Stimulated activated CD4-positive, alpha-beta T cell treated with anti-CD3 and anti-CD28 coated beads, Interleukin-15, amount 100 ng/mL, for 1 hour (primary cell): ENCODE measurements around the gene SPSB3.

Experiments used
- DNase-seq, 2 donors: peaks; one replicate each; pipeline ENCODE4 v3.0.0-alpha.2; 2020; ENCODE audit warnings: low read depth in 1 of 2, low spot score in 1 of 2

SPSB3 gene

GRCh38 chr16:1765826-1766225 is 16.5 kb downstream of the SPSB3 start:
- DNase-seq: no peak

GRCh38 chr16:1764971-1765370 is 17.4 kb downstream of the SPSB3 start:
- DNase-seq: no peak

- DNase-seq: no peak
These were observed 18.6 kb downstream of the SPSB3 start for GRCh38 chr16:1763521-1764511.

- DNase-seq: no peak
These were observed 19.4 kb downstream of the SPSB3 start for GRCh38 chr16:1762879-1763520.

GRCh38 chr16:1762196-1762878 is 20.0 kb downstream of the SPSB3 start:
- no peak for DNase-seq

- DNase-seq: no peak
These were observed 20.6 kb downstream of the SPSB3 start for GRCh38 chr16:1761751-1762150.

GRCh38 chr16:1760911-1761310 is 21.5 kb downstream of the SPSB3 start:
- no peak for DNase-seq

GRCh38 chr16:1759511-1759910 is 22.9 kb downstream of the SPSB3 start:
- no peak for DNase-seq

- DNase-seq: no peak
These were observed 23.4 kb downstream of the SPSB3 start for GRCh38 chr16:1758923-1759322.

- no peak for DNase-seq
These were observed 24.5 kb downstream of the SPSB3 start for GRCh38 chr16:1757714-1758461.

GRCh38 chr16:1754204-1754603 is 28.2 kb downstream of the SPSB3 start:
- DNase-seq: no peak

- DNase-seq: no peak
These were observed 29.5 kb downstream of the SPSB3 start for GRCh38 chr16:1752853-1753252.

- DNase-seq: no peak
These were observed 30.4 kb downstream of the SPSB3 start for GRCh38 chr16:1751946-1752345.

- DNase-seq: no peak
These were observed 32.9 kb downstream of the SPSB3 start for GRCh38 chr16:1749152-1750117.

- no peak for DNase-seq
These were observed 34.4 kb downstream of the SPSB3 start for GRCh38 chr16:1747934-1748333.

- no peak for DNase-seq
These were observed 35.6 kb downstream of the SPSB3 start for GRCh38 chr16:1746693-1747195.

GRCh38 chr16:1745900-1746692 is 36.3 kb downstream of the SPSB3 start:
- no peak for DNase-seq

- DNase-seq: no peak
These were observed 37.0 kb downstream of the SPSB3 start for GRCh38 chr16:1745181-1745899.
